Endothelial cell of hepatic sinusoid (primary cell): ENCODE data around the gene RGS19.

ENCODE experiments used
- in situ Hi-C: cut with HindIII; loops from 2 replicates; pipeline ENCODE4 v1.10.0; 2017; ENCODE audit warnings: low sequenced_read_pairs

RGS19 gene

GRCh38 chr20:64037498-64038213, 41.7 kb downstream of the RGS19 start:
- in situ Hi-C loops, result no loop called here

DNA sequence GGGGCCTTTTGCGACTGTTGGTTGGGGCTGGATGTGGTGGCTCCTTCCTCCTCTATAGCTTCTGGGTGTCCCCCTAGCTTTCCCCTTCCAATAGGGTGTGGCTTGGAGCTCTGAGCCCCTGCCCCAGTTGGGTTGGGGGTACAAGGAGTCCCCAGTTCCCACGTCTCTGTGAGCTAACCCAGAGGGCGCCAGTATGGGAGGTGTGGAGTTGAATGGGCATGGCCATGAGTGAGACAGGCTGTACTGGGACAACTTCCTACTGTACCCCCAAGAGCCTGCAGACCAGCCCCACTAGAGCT, 42.2 kb downstream of the RGS19 start:
- in situ Hi-C loops, result no loop called here

DNA sequence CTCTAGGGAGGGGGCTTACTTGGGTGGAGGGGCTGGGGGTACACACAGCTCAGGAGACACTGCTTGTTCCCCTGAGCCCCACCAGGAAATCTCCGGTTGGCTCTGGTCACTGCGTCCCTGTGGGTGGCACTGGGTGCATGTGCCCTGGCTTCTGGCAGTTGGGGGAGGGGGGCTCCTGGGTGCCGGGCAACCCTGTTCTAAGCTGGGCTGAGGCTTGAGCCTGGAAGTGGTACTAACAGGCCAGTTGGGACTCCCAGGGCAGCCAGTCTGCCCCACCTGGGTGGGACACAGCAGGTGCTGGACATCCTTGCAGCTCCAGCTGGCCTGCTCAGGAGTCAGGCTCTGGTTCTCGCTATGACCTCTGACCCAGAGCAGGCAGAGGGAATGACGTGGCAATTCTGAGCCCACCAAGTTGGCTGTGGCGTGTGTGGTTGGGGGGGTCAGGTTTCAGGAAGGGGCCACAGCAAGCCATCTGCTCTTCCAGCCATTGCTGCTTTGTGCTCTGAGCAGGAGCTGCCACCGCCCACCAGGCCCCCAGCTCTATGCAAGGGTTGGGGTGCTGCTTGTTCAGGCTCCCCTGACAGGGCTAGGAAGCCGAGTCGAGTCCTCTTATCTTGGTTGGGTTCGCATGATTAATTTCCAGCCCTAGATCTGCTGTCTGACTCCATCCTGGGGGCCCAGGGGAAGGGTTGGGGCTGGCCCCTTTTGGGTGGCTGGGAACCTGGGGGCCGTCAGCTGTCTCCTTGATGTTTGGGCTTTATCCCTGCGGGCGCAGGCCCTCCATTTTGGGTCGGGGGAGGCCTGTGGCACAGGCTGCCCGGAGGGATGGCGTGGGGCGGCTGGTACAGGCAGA, 42.7 kb downstream of the RGS19 start:
- in situ Hi-C loops, result no loop called here

DNA sequence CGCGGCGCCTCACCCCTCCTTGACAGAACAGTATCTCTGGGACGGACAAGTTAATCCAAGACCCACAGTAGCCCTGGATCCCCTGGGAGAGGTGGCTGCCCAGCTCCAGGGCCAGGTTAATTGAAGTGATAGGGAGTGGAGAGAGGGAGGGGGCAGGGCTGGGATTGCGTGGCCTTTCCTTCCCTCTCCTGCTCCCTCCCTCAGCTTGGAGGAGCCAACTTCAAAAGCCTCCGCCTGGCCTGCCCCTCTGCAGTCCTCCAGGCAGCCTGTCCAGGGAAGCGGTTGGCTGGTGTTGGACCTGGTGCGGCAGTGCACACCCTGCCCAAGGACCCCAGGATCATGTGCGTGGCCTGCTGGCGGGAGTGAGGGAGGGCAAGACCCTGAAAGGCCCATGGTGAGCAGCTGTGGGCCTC, 43.4 kb downstream of the RGS19 start, which contains the start of gene C20orf204:
Gene C20orf204, plus strand, starts transcription at position 250 of the 413 bp plus-strand sequence. Its CDS starts 142 bp downstream, at position 392.
- in situ Hi-C loops, result no loop called here

DNA sequence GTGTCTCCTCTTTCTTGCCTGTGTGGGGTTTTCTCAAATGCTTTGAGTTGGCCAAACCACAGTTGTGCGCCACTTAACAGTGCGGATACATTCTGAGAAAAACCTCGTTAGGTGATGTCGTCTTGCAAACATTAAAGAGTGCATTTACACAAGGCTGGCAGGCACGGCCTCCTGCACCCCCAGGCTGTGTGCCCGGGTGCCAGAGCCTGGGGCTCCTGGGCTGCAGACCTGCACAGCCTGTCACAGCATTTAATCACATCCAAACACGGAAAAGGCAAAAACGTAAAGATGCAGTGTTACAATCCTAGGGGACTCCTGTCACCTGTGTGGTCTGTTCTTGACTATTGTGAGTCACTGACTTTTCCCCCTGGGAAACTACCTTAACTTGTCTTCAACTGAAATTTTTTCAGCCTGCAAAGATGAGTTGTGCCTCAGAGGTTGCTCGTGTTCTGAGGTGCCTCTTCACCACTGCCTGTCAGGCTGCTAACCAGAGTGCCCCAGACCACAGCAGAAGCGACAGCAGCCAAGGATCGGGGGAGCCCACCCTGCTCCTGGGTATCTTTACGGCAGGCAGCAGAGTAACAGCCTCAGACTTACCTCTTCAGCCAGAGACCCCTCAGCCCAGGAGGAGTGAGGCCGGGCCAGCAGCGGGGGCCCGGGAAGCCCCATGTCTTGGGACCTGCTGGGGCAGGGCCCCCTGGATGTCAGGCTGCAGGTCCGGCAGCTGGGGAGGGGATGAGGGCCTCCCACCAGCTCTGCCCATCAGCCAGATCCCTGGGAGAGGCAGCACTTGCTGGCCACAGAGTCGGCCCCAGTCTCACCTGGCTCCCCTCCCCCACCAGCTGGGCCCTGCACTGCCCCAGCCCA, 44.0 kb downstream of the RGS19 start:
- in situ Hi-C loops, result no loop called here

DNA sequence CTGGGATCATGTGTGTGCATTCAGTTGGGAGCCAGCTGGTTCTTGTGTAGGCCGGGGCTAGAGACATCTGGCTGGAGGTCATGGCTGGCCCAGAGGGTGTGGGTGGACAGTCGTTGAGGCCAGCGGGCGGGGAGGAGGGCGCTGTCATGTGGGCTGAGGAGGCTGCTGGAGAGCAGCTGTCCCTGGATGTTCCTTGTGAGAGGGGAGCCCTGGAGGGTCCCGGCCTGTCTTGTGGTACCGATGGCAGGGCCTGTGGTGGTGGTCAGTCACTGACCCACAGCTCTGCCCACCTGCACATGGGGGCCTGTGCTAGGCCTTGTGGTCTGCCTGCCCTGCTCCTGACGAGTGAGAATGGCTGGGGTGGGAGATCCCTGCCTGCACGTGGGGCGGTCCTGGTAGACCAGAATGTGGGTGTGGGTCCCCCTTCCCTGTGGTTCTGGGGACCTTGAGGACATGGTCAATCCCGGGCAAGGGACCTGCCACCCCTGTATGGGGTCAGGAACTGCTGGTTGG, 45.3 kb downstream of the RGS19 start:
- in situ Hi-C loops, result no loop called here

DNA sequence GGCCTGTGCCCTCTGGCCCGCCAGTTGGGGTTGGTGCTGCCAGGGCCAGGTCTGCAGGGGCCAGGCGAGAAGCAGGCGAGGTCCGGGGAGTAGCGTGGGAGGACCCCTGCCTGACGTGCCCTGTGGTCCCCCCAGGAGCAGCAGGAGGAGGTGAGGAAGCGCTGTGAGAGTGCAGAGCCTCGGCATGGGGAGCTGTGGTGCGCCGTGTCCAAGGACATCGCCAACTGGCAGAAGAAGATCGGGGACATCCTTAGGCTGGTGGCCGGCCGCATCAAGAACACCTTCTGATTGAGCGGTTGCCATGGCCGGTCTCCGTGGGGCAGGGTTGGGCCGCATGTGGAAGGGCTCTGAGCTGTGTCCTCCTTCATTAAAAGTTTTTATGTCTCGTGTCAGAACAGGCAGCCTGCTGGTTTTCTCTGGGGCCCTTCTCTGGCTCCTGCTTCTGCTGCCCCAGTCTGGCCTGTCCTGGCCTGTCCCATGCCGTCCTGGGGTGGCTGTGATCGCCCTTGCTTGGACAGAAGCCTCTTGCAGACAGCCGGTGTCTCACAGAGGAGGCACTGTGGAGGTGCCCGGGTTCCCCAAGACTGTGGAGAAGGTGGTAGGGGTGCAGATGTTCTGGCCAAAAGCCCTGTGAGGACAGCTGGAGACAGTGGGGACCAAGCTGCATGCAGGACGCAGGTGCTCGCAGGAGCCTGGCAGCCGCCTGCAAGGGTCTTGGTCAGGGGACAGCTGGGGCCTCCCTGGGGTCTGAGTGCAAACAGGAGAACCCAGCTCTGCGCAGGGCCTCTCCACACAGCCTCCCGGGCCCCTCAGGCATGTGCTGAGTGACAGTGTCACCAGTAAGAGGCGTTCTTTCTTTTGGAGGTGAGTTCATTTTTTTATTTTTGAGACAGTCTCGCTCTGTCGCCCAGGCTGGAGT, 46.4 kb downstream of the RGS19 start:
- in situ Hi-C loops, result no loop called here

- in situ Hi-C loops, result no loop called here
Observed at GRCh38 chr20:64031822-64032314, 47.5 kb downstream of the RGS19 start.

DNA sequence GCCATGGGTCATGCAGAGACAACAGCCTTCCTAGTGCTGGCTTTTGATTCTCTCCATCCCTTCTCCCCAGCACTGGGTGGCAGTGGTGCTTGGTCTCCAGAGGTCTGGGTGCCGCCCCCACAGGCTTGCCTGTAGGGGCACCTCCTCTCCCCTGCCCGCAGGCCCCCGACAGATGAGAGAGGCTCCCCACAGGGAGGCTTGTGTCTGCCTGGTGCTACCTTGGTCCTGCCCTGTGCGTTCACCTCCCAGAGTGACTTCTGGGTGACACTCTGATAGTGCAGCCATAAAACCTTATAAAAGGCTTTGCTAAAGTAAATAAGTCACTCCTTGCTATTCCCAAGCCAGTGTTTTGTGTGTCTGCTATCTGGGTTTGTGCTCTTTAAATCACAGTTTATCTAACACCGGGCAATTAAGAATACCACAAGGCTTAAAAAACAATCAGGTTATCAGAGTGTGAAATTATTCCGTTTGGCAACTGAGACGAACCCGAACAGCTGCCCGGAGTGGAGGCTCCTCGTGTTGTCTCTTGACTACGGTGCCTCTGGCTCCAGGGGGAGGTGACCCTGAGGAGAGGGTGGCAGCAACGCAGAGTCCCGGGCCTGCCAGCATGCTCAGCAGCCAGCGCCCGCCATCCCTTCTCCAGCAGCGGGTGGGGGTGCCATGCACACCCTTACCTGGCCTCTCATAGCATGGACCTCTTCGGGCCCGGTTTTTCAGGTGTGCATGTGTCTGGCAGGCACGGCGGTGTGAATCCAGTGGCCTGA, 48.8 kb downstream of the RGS19 start:
- in situ Hi-C loops, result no loop called here

DNA sequence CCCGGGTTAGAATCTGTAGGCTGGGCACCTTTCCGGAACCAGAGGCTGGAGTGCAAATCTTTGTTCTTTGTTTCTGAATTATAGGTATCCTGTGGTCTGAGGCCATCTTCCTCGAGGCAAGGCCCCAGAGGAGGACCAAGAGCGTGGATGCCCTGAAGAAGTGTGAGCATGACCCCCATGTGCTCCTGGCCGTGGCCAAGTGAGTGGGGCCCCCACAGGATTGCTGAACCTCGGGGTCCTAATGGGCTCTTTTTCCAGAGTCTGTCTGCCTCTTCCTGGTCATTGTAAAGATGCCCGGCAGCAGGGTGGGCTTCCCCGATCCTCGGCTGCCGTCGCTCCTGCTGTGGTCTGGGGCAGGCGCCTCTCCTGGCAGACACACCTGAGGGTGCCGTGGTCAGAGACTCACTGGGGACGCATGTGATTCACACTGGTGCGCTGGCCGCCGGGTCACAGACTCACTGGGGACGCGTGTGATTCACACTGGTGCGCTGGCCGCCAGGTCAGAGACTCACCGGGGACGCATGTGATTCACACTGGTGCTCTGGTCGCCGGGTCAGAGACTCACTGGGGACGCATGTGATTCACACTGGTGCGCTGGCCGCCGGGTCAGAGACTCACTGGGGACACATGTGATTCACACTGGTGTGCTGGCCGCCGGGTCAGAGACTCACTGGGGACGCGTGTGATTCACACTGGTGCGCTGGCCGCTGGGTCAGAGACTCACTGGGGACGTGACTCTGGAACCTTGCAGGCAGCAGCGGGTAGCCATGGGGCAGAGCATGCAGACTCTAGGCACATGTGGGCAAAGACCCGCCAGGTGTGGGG, 49.8 kb downstream of the RGS19 start:
- in situ Hi-C loops, result no loop called here

DNA sequence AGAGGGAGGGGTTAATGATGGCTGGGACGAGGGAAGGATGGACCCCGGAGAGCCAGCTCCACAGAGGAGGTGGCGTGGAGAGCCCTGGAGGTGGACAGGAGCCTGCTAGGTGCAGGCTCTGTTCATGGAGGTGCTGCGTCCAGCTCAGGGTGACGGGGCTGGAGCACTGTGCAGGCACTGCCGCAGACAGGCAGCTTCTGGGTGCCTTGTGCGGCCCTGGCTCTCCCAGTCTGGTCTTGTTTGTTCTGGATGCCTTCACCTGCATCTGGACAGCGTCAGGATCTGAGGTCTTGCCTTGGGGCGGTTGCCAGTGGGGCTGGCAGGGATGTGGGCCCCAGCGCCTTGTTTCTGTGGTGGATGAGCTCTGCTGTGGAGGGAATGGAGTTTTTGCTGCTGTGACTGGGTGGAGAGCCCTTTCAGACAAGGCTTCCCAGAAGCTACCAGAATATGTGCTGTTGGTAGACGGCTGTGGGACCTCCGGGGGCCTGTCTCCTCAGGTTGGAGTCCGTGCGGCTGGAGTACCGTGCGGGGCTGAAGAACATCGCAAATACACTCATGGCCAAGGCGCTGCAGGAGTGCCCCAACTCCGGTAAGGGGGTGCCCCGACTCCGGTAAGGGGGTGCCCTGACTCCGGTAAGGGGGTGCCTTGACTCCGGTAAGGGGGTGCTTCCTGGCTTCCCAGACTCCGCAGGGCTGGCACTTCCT, 51.2 kb downstream of the RGS19 start:
- in situ Hi-C loops, result no loop called here

DNA sequence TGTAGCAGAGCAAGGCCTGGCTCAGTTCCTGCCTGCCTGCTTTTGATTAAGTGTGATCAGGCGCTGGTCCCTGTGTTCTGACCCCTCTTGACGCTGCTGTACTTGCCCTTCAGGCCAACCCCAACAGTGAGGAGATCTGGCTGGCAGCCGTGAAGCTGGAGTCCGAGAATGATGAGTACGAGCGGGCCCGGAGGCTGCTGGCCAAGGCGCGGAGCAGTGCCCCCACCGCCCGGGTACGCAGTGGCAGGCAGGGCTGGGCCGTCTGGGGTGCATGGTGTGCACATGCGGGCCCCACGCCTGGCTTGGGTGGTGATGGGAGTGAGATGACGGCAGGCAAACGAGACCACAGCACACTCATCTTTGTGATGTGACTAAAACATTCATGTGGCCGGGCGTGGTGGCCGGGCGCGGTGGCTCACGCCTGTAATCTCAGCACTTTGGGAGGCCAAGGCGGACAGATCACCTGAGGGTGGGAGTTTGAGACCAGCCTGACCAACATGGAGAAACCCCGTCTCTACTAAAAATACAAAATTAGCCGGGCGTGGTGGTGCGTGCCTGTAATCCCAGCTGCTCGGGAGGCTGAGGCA, 53.4 kb downstream of the RGS19 start:
- in situ Hi-C loops, result no loop called here

- in situ Hi-C loops, result no loop called here
Observed at GRCh38 chr20:64025101-64025825, 54.1 kb downstream of the RGS19 start.

- in situ Hi-C loops, result no loop called here
Observed at GRCh38 chr20:64024141-64024990, 55.0 kb downstream of the RGS19 start.

- in situ Hi-C loops, result no loop called here
Observed at GRCh38 chr20:64023361-64024140, 55.8 kb downstream of the RGS19 start.
